ENCODE results near the gene TOMM70.

- TF ChIP-seq EZH2 (IDR thresholded peaks at IDR 0.05; ENCODE audit: low read depth, low read length, severe bottlenecking) (no peak), CTCF (IDR thresholded peaks at IDR 0.05; ENCODE audit: control extremely low read depth in 1 of 3, insufficient read depth in 1 of 3, low read depth in 1 of 3, low read length in 3 of 3) (no peak), RAD21 (IDR thresholded peaks at IDR 0.05 in 1 of 2, conservative IDR thresholded peaks at IDR 0.05 in 1 of 2; ENCODE audit: low read depth in 2 of 2, low read length in 2 of 2) (no peak), CHD1 (IDR thresholded peaks at IDR 0.05; ENCODE audit: low read depth, low read length) (no peak), MAX (IDR thresholded peaks at IDR 0.05) (no peak), ZNF274 (IDR thresholded peaks at IDR 0.05; ENCODE audit: borderline replicate concordance, extremely low read depth, low read length) (no peak), POLR2AphosphoS5 (IDR thresholded peaks at IDR 0.05; ENCODE audit: low read depth, low read length) (no peak), GABPA (IDR thresholded peaks at IDR 0.05; ENCODE audit: borderline replicate concordance, insufficient read depth, low read length) (no peak), TCF12 (IDR thresholded peaks at IDR 0.05; ENCODE audit: low read depth, low read length) (no peak), POLR2A (IDR thresholded peaks at IDR 0.05; ENCODE audit: control extremely low read depth in 1 of 2, low read depth in 2 of 2, low read length in 2 of 2) (no peak), BACH1 (IDR thresholded peaks at IDR 0.05; ENCODE audit: low read length) (no peak), TAF1 (IDR thresholded peaks at IDR 0.05; ENCODE audit: low read depth, low read length) (no peak)
Observed at GRCh38 chr3:100423611-100424010, 22.7 kb upstream of the TOMM70 start.

Measured in H1 (cell line).